Measurements from ENCODE around the gene SHC3. TPM values are rescaled to one million over a fixed set of nuclear protein-coding genes. Genes with fewer than 3 reads are reported as not detected.

SHC3 gene
- total RNA-seq, 2 donors from 2014 or later: 1.0 to 1.7 TPM

DNA sequence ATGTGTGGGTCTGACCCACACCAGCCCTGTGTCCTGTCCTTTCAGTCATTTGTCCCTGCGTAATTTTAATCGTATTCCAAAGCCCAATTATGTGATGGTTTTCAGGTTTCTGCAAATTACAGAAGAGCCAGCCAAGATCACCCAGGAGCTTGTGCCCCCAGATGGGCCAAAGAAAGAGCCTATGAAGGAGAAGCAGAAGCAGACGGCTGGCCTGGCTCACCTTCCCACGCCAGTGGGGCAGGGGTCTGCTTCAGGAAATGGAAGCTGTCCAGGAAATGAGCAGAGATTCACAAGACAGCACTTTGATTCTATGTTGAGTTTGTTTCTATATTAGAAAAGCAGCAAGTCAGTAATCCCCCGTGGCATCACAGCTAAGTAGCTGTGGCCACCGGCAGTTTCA, 175.6 kb downstream of the SHC3 start:
- no peak for TF ChIP-seq CTCF (IDR thresholded peaks at IDR 0.05)
- Histone ChIP-seq H3K4me1 (peaks cover 0 to 36% of the 10 kb centered on the region in 2 donors), H3K9me3 (no peaks in the 10 kb centered on the region), H3K36me3 (peaks cover 12% of the 10 kb centered on the region), H3K4me3 (no peak overlapping the region), H3K27me3 (no peaks in the 10 kb centered on the region), H3K27ac (no peak overlapping the region)
- no peak for DNase-seq (ENCODE audit: low spot score)

DNA sequence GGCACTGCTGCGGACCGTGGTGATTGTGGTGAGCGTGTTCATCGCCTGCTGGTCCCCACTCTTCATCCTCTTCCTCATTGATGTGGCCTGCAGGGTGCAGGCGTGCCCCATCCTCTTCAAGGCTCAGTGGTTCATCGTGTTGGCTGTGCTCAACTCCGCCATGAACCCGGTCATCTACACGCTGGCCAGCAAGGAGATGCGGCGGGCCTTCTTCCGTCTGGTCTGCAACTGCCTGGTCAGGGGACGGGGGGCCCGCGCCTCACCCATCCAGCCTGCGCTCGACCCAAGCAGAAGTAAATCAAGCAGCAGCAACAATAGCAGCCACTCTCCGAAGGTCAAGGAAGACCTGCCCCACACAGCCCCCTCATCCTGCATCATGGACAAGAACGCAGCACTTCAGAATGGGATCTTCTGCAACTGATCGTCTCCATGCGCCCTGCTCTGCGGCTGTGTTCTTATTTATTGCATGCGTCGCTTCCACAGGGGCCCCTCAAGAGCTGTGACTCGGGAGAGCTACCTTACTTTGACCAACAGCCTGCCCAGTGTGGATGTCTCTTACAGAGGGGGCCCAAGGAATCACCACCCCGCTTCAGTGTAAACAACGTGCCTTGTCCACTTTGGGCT, 176.6 kb downstream of the SHC3 start:
- H3K27ac ChIP-seq: no peak overlapping the region
- H3K4me1 ChIP-seq: peaks cover 0 to 44% of the 10 kb centered on the region in 2 donors
- no peak for DNase-seq (ENCODE audit: low spot score)
- no peaks in the 10 kb centered on the region for H3K27me3 ChIP-seq
- peaks cover 18% of the 10 kb centered on the region for H3K36me3 ChIP-seq
- no peak overlapping the region for H3K4me3 ChIP-seq
- no peak for TF ChIP-seq CTCF (IDR thresholded peaks at IDR 0.05)
- no peaks in the 10 kb centered on the region for H3K9me3 ChIP-seq

DNA sequence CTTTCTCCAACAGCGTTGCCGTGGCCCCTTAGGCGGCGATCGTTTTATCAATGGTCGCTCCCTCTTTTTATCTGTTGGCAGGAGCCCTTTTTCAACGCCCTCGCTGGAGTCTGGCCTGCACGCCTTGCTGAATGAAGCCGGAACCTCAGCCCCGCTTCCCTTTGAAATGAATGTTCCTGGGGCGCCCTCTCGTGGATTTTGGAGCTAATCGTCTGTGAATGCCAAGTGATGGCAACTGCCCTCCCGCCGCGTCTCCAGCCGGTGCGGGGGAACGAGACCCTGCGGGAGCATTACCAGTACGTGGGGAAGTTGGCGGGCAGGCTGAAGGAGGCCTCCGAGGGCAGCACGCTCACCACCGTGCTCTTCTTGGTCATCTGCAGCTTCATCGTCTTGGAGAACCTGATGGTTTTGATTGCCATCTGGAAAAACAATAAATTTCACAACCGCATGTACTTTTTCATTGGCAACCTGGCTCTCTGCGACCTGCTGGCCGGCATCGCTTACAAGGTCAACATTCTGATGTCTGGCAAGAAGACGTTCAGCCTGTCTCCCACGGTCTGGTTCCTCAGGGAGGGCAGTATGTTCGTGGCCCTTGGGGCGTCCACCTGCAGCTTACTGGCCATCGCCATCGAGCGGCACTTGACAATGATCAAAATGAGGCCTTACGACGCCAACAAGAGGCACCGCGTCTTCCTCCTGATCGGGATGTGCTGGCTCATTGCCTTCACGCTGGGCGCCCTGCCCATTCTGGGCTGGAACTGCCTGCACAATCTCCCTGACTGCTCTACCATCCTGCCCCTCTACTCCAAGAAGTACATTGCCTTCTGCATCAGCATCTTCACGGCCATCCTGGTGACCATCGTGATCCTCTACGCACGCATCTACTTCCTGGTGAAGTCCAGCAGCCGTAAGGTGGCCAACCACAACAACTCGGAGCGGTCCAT, 177.4 kb downstream of the SHC3 start:
- no peaks in the 10 kb centered on the region for H3K9me3 ChIP-seq
- H3K27me3 ChIP-seq: no peaks in the 10 kb centered on the region
- DNase-seq (ENCODE audit: low spot score): peak; percentile 94
- peaks cover 0 to 44% of the 10 kb centered on the region in 2 donors for H3K4me1 ChIP-seq
- peak overlapping the region; percentile 15 to 52 for H3K27ac ChIP-seq
- no peak overlapping the region for H3K4me3 ChIP-seq
- peak; percentile 83 to 88 for TF ChIP-seq CTCF (IDR thresholded peaks at IDR 0.05)
- H3K36me3 ChIP-seq: peaks cover 19% of the 10 kb centered on the region

DNA sequence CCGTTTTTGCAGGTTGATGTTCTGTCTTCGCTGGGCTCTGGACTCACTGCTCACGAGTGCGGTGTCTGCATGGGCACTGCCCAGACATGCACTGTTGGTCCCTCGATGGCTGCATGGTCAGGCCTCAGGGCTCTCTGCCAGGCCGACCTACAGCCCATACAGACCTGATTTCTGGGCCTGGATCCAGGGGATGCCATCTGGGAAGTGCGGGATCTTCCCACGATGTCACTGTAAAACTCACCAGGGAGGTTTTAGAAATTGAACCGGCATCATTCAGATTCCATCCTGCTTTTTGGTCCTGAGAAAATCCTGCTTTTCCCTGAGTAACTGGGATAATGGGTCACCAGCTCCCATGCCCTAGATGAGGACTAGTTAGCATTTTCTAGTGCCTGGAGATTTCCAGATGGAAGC, 178.2 kb downstream of the SHC3 start:
- no peak for DNase-seq (ENCODE audit: low spot score)
- Histone ChIP-seq H3K4me3 (no peak overlapping the region), H3K9me3 (no peaks in the 10 kb centered on the region), H3K27ac (peak overlapping the region; percentile 15 to 52), H3K27me3 (no peaks in the 10 kb centered on the region), H3K36me3 (peaks cover 27% of the 10 kb centered on the region), H3K4me1 (peaks cover 0 to 44% of the 10 kb centered on the region in 2 donors)
- no peak for TF ChIP-seq CTCF (IDR thresholded peaks at IDR 0.05)

- Histone ChIP-seq H3K9me3 (no peaks in the 10 kb centered on the region), H3K4me3 (no peak overlapping the region), H3K36me3 (peaks cover 31% of the 10 kb centered on the region), H3K4me1 (peaks cover 0 to 50% of the 10 kb centered on the region in 2 donors), H3K27me3 (no peaks in the 10 kb centered on the region), H3K27ac (peak overlapping the region; percentile 39 to 49)
- peak; percentile 86 for DNase-seq (ENCODE audit: low spot score)
- TF ChIP-seq CTCF (IDR thresholded peaks at IDR 0.05): no peak
Observed at GRCh38 chr9:88998911-88999310, 179.7 kb downstream of the SHC3 start.

Measured in right atrium auricular region (tissue), 2 donors.